PC-9 (cell line): Measurements from ENCODE around the gene ENG. TPM values are rescaled to one million over a fixed set of nuclear protein-coding genes. Genes with fewer than 3 reads are reported as not detected.
"Not testable (repeated sequence)": the region's sequence is repeated elsewhere in the genome, so short reads cannot be mapped to it uniquely, and the experiment has no call there.

Source experiments
- BruUV-seq: library from RNA; stranded (reverse); fragments of 400-500 nt; replicated peaks from 2 replicates; lab custom pipeline; 2021; lab: Mats Ljungman, UMichigan
- CTCF ChIA-PET: fragments of 300-600 bp; sonication (Branson Sonifier 250); formaldehyde crosslinking; loops from one replicate; lab custom pipeline; 2022; ENCODE audit warnings: antibody characterized with exemption; lab: Charles Lee
- POLR2A ChIA-PET: fragments of 300-600 bp; sonication (Branson Sonifier 250); formaldehyde crosslinking; loops from one replicate; lab custom pipeline; 2022; ENCODE audit warnings: antibody characterized with exemption; ENCODE audit not compliant: unreplicated experiment; lab: Charles Lee
- DNase-seq, 2 experiments: peaks; one replicate each; pipeline versions ENCODE4 v3.0.0 to v3.0.0-alpha.2; 2015 to 2022; ENCODE audit warnings: mixed read lengths in 1 of 2
- H2AFZ ChIP-seq: fragments of 200-600 bp; sonication (generic); 2 replicates; pipeline ENCODE4 v1.8.1; 2017; ENCODE audit warnings: antibody characterized with exemption
- H3F3A ChIP-seq: fragments of 200-600 bp; sonication (generic); 2 replicates; pipeline ENCODE4 v1.8.1; 2017; ENCODE audit warnings: antibody characterized with exemption, mild to moderate bottlenecking, low read depth; ENCODE audit not compliant: insufficient read depth
- H3K27ac ChIP-seq: fragments of 200-600 bp; sonication (generic); 2 replicates; pipeline ENCODE4 v1.6.1; 2016; ENCODE audit warnings: mixed run types
- H3K27me3 ChIP-seq: fragments of 200-600 bp; sonication (generic); 2 replicates; pipeline ENCODE4 v1.6.1; 2016; ENCODE audit warnings: low read depth, mixed run types; ENCODE audit not compliant: insufficient read depth
- H3K36me3 ChIP-seq: fragments of 200-600 bp; sonication (generic); 2 replicates; pipeline ENCODE4 v1.6.1; 2016; ENCODE audit warnings: low read depth, mixed run types
- H3K4me1 ChIP-seq: fragments of 200-600 bp; sonication (generic); replicated peaks from 2 replicates; pipeline ENCODE4 v1.6.1; 2016; ENCODE audit warnings: mixed run types; ENCODE audit not compliant: insufficient read depth
- H3K4me2 ChIP-seq: fragments of 200-600 bp; sonication (generic); 2 replicates; pipeline ENCODE4 v1.6.1; 2017; ENCODE audit warnings: mixed run types
- H3K4me3 ChIP-seq: fragments of 200-600 bp; sonication (generic); 2 replicates; pipeline ENCODE4 v1.6.1; 2016; ENCODE audit warnings: mixed run types
- H3K79me2 ChIP-seq: fragments of 200-600 bp; sonication (generic); 2 replicates; pipeline ENCODE4 v1.6.1; 2017; ENCODE audit warnings: low read depth, mixed run types
- H3K9me2 ChIP-seq: fragments of 200-600 bp; sonication (generic); 2 replicates; pipeline ENCODE4 v1.8.1; 2017; ENCODE audit warnings: mild to moderate bottlenecking; ENCODE audit not compliant: insufficient read depth
- H3K9me3 ChIP-seq: fragments of 200-600 bp; sonication (generic); 2 replicates; pipeline ENCODE4 v1.8.1; 2016; ENCODE audit warnings: low read depth; ENCODE audit not compliant: insufficient read depth
- H4K20me1 ChIP-seq: fragments of 200-600 bp; sonication (generic); 2 replicates; pipeline ENCODE4 v1.8.1; 2017; ENCODE audit not compliant: insufficient read depth
- CTCF ChIP-seq: fragments of 200-600 bp; sonication (generic); conservative IDR thresholded peaks from 2 replicates; pipeline ENCODE4 v1.6.1; 2017; ENCODE audit warnings: mixed run types, antibody characterized with exemption, mild to moderate bottlenecking, moderate library complexity
- EZH2 ChIP-seq: fragments of 200-600 bp; sonication (generic); IDR thresholded peaks from 2 replicates; pipeline ENCODE4 v1.8.0; 2017; ENCODE audit warnings: antibody characterized with exemption, low read depth
- intact Hi-C: fragments of 100-400 bp; cut with micrococcal nuclease; formaldehyde crosslinking; loops from one replicate; pipeline ENCODE4 v1.10.0; 2022; ENCODE audit not compliant: unreplicated experiment
- total RNA-seq: library from RNA; stranded (reverse); gene quantifications from 2 replicates; pipeline ENCODE4 v1.2.3, GENCODE V29; 2021

Gene ENG
- total RNA-seq, 1 experiment from 2014 or later = 23.1 TPM

GRCh38 chr9:127841087-127841835, 13.2 kb downstream of the ENG start:
- ChIA-PET POLR2A (no interaction called here), CTCF (no interaction called here)
- intact Hi-C loops = no loop called here
- peaks cover 25% of the 10 kb centered on the region for H3K4me1 ChIP-seq
- no peaks in the 10 kb centered on the region for H3K79me2 ChIP-seq
- H3K9me3 ChIP-seq = no peaks in the 10 kb centered on the region
- no peaks in the 10 kb centered on the region for H3K9me2 ChIP-seq
- H3K27ac ChIP-seq = no peak overlapping the region
- peaks cover 28% of the 10 kb centered on the region; the same call in 1 of the 2 replicates for H3F3A ChIP-seq
- TF ChIP-seq EZH2 = no peak
- no peak for TF ChIP-seq CTCF
- H3K4me2 ChIP-seq = no peak overlapping the region
- H2AFZ ChIP-seq = no peak overlapping the region
- H3K36me3 ChIP-seq = no peaks in the 10 kb centered on the region
- no peak for DNase-seq
- H3K27me3 ChIP-seq = no peaks in the 10 kb centered on the region
- no TSS peak for BruUV-seq
- H3K4me3 ChIP-seq = no peak overlapping the region
- H4K20me1 ChIP-seq = no peaks in the 10 kb centered on the region

DNA sequence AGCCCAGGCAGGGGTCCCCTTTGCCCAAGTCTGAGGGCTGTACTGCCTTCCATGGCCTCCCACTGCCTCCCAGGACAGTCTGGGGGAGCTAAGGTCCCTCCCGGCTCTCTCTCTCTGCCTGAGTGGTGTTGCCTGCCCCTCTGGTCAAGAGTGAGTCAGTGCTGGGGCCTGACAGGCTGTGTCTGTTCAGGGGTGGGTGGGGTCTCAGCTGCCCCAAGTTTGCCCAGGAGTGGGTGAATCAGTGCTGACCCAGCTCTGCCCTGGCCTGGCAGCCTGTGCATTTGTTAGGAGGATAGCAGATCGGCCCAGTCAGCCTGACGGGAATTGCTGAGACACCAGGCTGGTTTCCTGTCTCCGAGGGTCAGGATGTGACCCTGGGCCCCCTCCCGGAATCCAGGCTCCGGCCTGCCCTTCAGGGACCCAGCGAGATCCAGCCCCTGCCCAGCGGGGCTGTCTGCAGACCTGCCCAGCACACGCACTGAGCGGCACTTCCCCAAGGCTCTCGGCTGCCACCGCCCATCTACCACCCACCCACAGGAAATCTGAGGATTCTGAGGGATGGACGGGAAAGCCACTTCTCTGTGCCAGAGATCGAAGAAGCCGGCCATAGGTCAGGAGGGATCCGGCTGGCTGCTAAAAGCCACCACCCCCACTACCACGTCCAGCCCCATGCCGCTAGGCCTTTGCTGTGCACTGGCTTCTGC, 15.9 kb downstream of the ENG start:
- peak; percentile 78 to 88 for DNase-seq
- no peaks in the 10 kb centered on the region for H3K9me2 ChIP-seq
- H4K20me1 ChIP-seq = no peaks in the 10 kb centered on the region
- intact Hi-C loops = loop anchor here (1.0 to 2.0 kb wide), 2 partner anchors 16 to 34 kb away; partner anchors contain the start of gene ENG
- peak overlapping the region; percentile 47; the same call in 1 of the 2 replicates for H3K4me3 ChIP-seq
- H3K9me3 ChIP-seq = no peaks in the 10 kb centered on the region
- peak overlapping the region; percentile 76 for H3K27ac ChIP-seq
- ChIA-PET POLR2A (interaction anchor here (0.5 kb wide), 1 partner anchor 14 kb away, joined by 3 read pairs; no protein-coding TSS in a partner anchor), CTCF (interaction anchor here (0.6 to 1.3 kb wide), 2 partner anchors 16 to 27 kb away, joined by 3 read pairs; partner anchors contain the start of gene ENG)
- no peaks in the 10 kb centered on the region for H3K36me3 ChIP-seq
- no peaks in the 10 kb centered on the region for H3K79me2 ChIP-seq
- no peaks in the 10 kb centered on the region for H3K27me3 ChIP-seq
- H3K4me1 ChIP-seq = peaks cover 25% of the 10 kb centered on the region
- TSS peak; percentile 67 for BruUV-seq
- H3F3A ChIP-seq = peaks cover 28% of the 10 kb centered on the region; the same call in 1 of the 2 replicates
- TF ChIP-seq CTCF = no peak
- no peak for TF ChIP-seq EZH2
- H2AFZ ChIP-seq = peak overlapping the region; percentile 70
- H3K4me2 ChIP-seq = peak overlapping the region; percentile 78

- CTCF ChIA-PET = interaction anchor here (1.3 kb wide), 1 partner anchor 17 kb away, joined by 3 read pairs; the partner anchor contains the start of gene ENG
These were observed 17.1 kb downstream of the ENG start for GRCh38 chr9:127837346-127837745.

GRCh38 chr9:127836561-127836960, 17.9 kb downstream of the ENG start:
- H3K27me3 ChIP-seq, DNase-seq, BruUV-seq, H4K20me1 ChIP-seq, CTCF ChIA-PET, H3K9me2 ChIP-seq, H2AFZ ChIP-seq, POLR2A ChIA-PET, H3K4me3 ChIP-seq, H3K4me2 ChIP-seq, H3K27ac ChIP-seq, intact Hi-C loops, H3K36me3 ChIP-seq, H3K79me2 ChIP-seq, H3K9me3 ChIP-seq: not testable (repeated sequence)
- Histone ChIP-seq H3F3A (peaks cover 24% of the 10 kb centered on the region; the same call in 1 of the 2 replicates), H3K4me1 (peaks cover 25% of the 10 kb centered on the region)

More at GRCh38 chr9:127837346-127837745, 17.1 kb downstream of the ENG start:
- H4K20me1 ChIP-seq = no peaks in the 10 kb centered on the region
- H3K27me3 ChIP-seq = no peaks in the 10 kb centered on the region
- H3K9me2 ChIP-seq = no peaks in the 10 kb centered on the region
- intact Hi-C loops = no loop called here
- H3K36me3 ChIP-seq = no peaks in the 10 kb centered on the region
- peaks cover 25% of the 10 kb centered on the region for H3K4me1 ChIP-seq
- H3K4me3 ChIP-seq = no peak overlapping the region
- BruUV-seq = no TSS peak
- H3F3A ChIP-seq = peaks cover 28% of the 10 kb centered on the region; the same call in 1 of the 2 replicates
- H3K27ac ChIP-seq = no peak overlapping the region
- no peak for DNase-seq
- 0 out of 2 replicates have a peak overlapping the region, but pooled peaks have one; percentile 78 for H3K4me2 ChIP-seq
- H2AFZ ChIP-seq = no peak overlapping the region
- POLR2A ChIA-PET = no interaction called here
- TF ChIP-seq EZH2 = no peak
- TF ChIP-seq CTCF = no peak
- no peaks in the 10 kb centered on the region for H3K9me3 ChIP-seq
- no peaks in the 10 kb centered on the region for H3K79me2 ChIP-seq
